ENCODE measurements around the gene SEC24C.

GRCh38 chr10:73758704-73759511, 14.7 kb downstream of the SEC24C start:
- TF ChIP-seq CTCF (IDR thresholded peaks at IDR 0.05) (no peak), RARB (CRISPR knock-in tag; IDR thresholded peaks at IDR 0.05) (no peak), HMGXB4 (CRISPR knock-in tag; IDR thresholded peaks at IDR 0.05; ENCODE audit: borderline replicate concordance) (no peak), EP300 (IDR thresholded peaks at IDR 0.05) (no peak), RFX5 (IDR thresholded peaks at IDR 0.05) (no peak), SMC3 (IDR thresholded peaks at IDR 0.05) (no peak)
